ENCODE data around the gene SETBP1.

SETBP1 gene

DNA sequence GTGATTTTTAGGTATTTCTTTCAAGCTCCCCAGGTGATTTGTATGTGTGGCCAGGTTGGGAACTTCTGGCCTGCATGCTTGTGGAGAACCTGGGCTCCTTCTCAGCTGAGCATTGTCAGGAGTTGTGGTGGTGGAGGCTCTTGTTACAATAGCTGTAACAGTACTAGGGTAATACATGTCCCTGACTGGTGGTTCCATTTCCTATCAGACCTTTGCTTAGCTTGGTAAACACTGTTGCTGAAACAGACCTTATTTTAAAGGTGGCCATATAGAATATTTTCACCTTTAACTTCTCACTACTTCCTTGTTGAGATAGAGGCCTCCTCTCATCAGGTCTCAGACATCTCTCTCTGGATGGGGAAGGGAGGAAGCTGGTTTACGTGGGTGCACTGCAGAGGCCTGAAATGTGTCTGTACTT, 79.2 kb downstream of the SETBP1 start:
- DNase-seq (ENCODE audit: low read depth in 2 of 2), result no peak

- DNase-seq (ENCODE audit: low read depth in 2 of 2), result no peak
Measured at GRCh38 chr18:44761812-44762211, 81.1 kb downstream of the SETBP1 start.

GRCh38 chr18:44763327-44763726, 82.6 kb downstream of the SETBP1 start:
- DNase-seq (ENCODE audit: low read depth in 2 of 2), result no peak

- DNase-seq (ENCODE audit: low read depth in 2 of 2), result no peak
Measured at GRCh38 chr18:44764863-44765262, 84.2 kb downstream of the SETBP1 start.

DNA sequence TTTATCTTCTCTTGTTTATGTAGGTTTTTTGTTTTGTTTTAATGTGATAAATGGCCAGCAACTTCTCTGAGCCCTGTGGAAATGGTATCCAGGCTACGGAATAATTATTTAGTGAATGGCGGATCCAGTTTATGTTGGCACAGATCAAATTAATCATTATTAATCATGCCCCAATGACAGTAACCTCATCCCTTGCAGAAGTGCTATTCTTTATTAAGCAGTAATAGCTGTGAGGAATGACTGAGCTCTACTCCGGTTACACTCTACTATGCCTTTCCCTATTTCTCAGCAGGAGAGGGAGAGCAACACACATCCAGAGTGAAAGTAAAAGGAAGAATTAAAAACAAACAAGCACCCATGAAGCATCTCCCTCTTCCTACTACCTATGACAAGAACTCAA, 84.8 kb downstream of the SETBP1 start:
- no peak for DNase-seq (ENCODE audit: low read depth in 2 of 2)

- no peak for DNase-seq (ENCODE audit: low read depth in 2 of 2)
Measured at GRCh38 chr18:44766450-44766849, 85.8 kb downstream of the SETBP1 start.

DNA sequence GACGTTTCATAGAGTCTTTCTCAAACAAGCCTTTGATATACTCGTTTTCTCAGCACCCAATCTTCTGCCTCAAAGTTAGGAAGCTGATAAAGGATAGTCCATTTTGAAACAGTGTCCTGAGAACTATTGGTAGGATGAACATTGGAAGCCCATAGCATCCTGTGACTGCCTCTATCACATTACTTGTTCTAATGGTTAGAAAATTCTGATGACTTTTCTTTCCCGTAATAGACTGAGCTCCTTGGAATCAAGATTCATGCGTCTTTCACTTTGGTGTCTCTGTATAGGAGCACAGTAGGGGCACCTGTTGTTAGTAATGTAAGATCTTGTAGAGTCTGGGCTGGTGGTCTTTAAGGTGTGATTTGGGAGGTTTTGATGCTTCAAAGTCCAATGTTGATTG, 87.1 kb downstream of the SETBP1 start:
- no peak for DNase-seq (ENCODE audit: low read depth in 2 of 2)

- DNase-seq (ENCODE audit: low read depth in 2 of 2), result no peak
Measured at GRCh38 chr18:44770641-44771040, 90.0 kb downstream of the SETBP1 start.

DNA sequence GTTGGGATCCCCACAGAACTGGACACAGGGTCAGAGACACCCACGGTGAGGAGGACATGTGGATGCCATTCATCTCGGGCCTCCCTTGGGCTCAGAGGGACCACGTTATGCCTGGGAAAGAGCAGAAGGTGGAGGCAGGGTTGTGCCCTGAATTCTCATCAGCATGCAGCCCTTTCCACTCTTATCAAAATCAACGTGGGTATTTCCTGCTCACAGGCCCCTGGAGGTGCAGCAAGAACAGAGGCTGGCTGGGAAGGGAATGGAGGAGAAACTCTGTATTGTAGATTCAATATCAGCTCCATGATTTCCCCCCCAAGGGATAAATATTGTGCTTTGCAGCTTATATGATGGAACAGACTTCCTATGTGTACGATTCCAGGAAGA, 90.9 kb downstream of the SETBP1 start:
- DNase-seq (ENCODE audit: low read depth in 2 of 2), result no peak

- DNase-seq (ENCODE audit: low read depth in 2 of 2), result no peak
Measured at GRCh38 chr18:44771956-44772917, 91.5 kb downstream of the SETBP1 start.

GRCh38 chr18:44773640-44774155, 93.0 kb downstream of the SETBP1 start:
- no peak for DNase-seq (ENCODE audit: low read depth in 2 of 2)

- no peak for DNase-seq (ENCODE audit: low read depth in 2 of 2)
Measured at GRCh38 chr18:44774191-44774590, 93.5 kb downstream of the SETBP1 start.

DNA sequence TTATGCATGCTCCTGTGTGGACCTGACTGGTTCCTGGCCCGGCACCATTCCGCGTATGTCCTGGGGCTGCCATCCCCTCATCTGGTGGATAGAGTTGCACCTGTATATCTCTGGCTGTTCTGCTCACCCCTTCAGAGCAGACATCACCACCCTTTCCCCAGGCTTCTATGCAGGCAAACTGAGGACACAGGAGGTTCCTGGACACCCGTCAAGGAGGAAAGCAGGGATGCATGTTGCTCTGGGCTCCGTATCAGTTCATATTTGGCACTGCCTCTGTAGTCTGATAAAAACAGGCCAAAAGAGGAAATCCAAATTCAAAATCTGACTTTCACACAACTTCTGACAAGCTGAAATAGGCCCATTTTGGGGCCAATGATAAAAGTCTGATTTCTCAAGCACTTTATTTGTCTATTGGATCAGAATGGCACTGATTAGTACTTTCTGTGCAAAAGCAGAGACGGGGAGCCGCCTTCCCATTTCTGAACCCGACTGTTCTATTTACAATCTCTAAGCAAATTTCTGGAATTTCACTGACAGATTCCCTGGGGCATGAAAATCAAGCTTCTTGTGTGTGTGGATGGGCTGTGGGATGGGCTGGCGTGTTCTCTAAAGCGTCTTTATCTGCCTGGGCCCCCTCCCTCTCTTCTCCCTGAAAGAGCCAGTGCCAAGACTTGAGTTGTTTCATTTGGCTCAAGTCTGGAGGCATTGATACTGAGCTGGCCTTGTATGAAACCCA, 96.9 kb downstream of the SETBP1 start:
- no peak for DNase-seq (ENCODE audit: low read depth in 2 of 2)

DNA sequence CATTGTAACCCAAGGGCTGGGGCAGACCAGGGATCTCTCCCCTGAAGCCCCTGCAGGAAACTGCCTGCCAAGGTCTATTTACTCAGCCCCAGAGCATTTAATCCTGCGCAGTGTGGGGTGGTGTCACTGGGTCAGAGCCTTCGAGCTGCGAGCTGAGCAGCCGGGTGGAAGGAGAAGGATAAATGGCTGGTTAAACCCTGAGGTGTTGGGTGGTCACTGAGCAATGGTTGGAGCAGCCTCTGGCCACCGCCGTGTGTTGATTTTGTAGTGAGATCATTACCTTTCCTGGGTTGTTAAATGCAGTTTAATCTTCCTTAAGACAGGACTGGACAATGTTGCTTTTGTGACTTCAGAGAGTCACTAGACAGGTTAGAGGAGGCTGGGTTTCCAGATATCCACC, 98.1 kb downstream of the SETBP1 start:
- DNase-seq (ENCODE audit: low read depth in 2 of 2), result no peak

DNA sequence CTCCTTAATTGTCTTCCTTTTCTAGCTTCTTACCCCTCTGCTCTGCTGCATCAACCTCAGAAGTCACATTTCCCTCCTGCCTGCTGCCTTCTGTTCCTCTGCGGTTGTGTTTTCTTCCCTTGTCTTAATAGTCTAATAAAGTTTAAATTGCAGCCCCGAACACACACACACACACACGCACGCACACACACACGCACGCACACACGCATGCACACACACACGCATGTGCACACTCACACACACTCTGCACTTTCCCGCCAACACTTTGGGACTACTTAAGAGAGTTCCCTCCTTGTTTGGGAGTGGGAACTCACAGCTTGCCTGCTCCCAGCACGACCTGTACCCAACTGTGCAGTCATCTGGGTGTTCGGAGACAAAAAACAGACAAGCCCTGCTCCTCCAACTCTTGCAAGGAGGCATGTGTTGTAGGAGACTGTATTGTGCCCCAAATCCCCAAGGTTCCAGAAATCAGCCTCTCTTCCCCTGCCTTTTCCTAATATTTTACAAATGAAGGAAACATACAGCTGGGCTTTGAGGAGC, 99.1 kb downstream of the SETBP1 start:
- DNase-seq (ENCODE audit: low read depth in 2 of 2), result no peak

DNA sequence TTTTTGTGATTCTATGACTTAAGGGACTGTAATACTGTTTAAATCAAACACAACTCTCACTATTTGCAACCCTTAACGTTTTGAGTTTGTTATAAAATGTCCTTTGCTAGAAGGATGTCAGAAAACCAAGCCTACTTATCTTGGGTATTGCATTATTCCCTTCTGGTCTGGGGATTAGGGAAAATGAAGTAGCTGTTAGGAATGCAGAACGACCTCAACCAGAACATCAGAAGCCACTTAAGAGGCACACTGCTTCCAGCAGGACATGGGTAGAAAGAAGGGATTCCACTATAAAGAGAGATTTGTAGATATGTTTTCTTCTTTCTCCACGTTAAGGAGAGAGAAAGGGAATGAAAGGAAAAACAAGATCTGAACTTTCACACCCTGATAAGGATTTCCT, 101.2 kb downstream of the SETBP1 start:
- DNase-seq (ENCODE audit: low read depth in 2 of 2), result no peak

DNA sequence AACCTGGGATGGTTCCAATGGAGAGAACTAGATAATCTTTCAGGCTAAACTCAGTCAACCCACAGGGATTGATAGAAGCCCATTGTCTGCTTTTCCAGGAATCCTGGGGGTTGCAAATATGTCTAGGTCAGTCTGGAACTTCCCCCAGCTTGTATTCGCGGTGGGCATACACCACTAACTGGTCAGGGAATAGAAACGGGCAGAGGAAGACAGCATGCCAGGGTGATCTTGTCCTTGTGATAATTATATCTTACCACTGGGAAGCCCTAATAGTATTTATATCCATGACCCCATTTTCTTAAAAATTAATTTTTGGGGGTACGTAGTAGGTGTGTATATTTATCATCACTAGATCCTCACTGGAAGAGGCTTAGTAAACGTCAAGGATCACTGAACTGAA, 101.9 kb downstream of the SETBP1 start:
- no peak for DNase-seq (ENCODE audit: low read depth in 2 of 2)

DNA sequence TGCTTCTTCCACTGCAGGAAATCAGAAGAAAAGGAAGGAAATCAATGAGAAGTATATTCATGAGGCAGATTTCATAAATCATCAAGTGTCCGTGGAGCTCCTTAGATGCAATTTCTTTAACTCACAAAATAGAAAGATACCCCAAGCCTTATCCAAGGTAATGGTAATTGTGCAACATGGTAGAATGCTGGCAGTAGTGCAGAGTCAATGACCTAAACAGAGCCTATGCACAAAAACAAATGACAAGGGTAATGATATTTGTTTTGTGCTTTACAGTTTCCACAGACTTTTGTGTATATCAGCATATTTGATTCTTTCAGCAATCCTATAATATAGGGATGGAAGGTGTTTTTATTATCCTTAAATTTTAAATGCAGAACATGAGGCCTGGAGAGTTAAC, 102.7 kb downstream of the SETBP1 start:
- DNase-seq (ENCODE audit: low read depth in 2 of 2), result no peak

GRCh38 chr18:44786257-44786656, 105.6 kb downstream of the SETBP1 start:
- no peak for DNase-seq (ENCODE audit: low read depth in 2 of 2)

- no peak for DNase-seq (ENCODE audit: low read depth in 2 of 2)
Measured at GRCh38 chr18:44786688-44787087, 106.0 kb downstream of the SETBP1 start.

DNA sequence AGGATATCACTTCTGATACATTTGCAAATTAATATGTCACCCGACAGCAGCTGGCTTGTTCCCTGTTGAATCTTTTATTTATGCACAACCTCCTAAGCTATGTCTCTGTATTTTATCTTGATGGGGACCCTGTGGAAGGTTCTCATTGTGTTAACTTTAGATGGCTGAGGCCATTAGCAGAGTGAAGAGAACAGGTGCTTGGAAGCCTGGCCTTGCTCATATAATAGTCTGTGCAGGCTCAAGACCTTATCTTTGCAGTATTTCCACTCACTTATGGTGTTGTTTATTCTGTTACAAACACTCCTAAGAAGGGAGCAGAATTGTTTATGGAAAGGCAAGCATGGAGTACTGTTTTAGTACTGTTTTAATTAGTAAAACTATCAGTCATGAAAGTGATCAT, 107.6 kb downstream of the SETBP1 start:
- no peak for DNase-seq (ENCODE audit: low read depth in 2 of 2)

- no peak for DNase-seq (ENCODE audit: low read depth in 2 of 2)
Measured at GRCh38 chr18:44789710-44790109, 109.0 kb downstream of the SETBP1 start.

DNA sequence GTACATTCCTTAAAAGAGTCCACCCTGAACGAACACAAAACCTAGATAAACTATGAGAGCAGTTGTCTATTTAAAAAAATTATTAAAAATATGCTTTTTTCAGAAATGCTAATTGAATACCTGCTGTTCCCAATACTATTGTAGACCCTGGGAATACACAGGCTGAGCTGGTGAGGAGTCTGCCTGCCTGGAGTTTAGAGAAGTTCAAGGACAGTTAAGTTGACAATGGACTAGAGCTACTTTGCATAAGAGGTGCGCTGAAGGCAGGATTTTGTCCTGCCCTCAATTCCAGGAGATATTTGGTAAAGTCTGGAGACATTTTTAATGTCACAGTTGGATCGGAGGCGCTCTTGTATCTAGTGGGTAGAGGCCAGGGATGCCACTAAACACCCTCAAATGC, 110.2 kb downstream of the SETBP1 start:
- DNase-seq (ENCODE audit: low read depth in 2 of 2), result no peak

Data from stimulated activated CD4-positive, alpha-beta T cell treated with anti-CD3 and anti-CD28 coated beads, Interleukin-4, amount 100 ng/mL, for 48 hours (primary cell).